Measurements from ENCODE around the gene RPRD2.

DNA sequence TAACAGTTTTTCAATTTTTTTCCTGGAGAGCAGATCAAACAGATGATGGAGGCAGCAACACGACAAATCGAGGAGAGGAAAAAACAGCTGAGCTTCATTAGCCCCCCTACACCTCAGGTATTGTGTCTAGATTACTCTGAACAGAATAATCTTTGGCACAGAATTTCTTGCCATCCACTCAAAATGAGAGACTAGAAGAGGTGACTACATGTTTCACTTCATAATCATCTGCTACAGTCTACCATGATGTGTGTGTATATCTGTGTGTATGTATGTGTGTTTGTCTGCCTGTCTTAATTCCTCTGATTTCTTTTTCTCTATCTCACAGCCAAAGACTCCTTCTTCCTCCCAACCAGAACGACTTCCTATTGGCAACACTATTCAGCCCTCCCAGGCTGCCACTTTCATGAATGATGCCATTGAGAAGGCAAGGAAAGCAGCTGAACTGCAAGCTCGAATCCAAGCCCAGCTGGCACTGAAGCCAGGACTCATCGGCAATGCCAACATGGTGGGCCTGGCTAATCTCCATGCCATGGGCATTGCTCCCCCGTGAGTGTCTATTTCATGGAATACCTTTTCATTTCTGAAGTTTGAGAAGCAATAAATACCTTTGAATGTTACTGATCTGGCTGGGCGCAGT is 31.2 kb upstream of the RPRD2 start:
- no peak for TF ChIP-seq EZH2 (IDR thresholded peaks at IDR 0.05; ENCODE audit: borderline replicate concordance, low read length)
- TF ChIP-seq, protein P1, sequence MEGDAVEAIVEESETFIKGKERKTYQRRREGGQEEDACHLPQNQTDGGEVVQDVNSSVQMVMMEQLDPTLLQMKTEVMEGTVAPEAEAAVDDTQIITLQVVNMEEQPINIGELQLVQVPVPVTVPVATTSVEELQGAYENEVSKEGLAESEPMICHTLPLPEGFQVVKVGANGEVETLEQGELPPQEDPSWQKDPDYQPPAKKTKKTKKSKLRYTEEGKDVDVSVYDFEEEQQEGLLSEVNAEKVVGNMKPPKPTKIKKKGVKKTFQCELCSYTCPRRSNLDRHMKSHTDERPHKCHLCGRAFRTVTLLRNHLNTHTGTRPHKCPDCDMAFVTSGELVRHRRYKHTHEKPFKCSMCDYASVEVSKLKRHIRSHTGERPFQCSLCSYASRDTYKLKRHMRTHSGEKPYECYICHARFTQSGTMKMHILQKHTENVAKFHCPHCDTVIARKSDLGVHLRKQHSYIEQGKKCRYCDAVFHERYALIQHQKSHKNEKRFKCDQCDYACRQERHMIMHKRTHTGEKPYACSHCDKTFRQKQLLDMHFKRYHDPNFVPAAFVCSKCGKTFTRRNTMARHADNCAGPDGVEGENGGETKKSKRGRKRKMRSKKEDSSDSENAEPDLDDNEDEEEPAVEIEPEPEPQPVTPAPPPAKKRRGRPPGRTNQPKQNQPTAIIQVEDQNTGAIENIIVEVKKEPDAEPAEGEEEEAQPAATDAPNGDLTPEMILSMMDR (conservative IDR thresholded peaks at IDR 0.05 in 1 of 2, IDR thresholded peaks at IDR 0.05 in 1 of 2; ENCODE audit: extremely low read depth in 1 of 2, insufficient read depth in 1 of 2, low read depth in 1 of 2, low read length in 2 of 2) = no peak

Measured in mammary epithelial cell (primary cell).